HepG2 (cell line): ENCODE results near the gene PCGF2. TPM values are rescaled to one million over a fixed set of nuclear protein-coding genes. Genes with fewer than 3 reads are reported as not detected.

Experiments used
- GTF2F1 ChIP-seq: fragments of 150-350 bp; IDR thresholded peaks from 2 replicates; pipeline ENCODE4 v1.6.1; 2014; ENCODE audit warnings: low read length
- RXRA ChIP-seq: sonication (generic); formaldehyde crosslinking; IDR thresholded peaks from 2 replicates; pipeline ENCODE4 v1.5.1; 2020; ENCODE audit warnings: missing genetic modification reagents
- SIN3A ChIP-seq: IDR thresholded peaks from 2 replicates; pipeline ENCODE4 v1.6.1; 2011; ENCODE audit warnings: low read depth, mild to moderate bottlenecking, control low read depth, low read length, borderline replicate concordance
- THAP11 ChIP-seq: IDR thresholded peaks from 2 replicates; pipeline ENCODE4 v1.6.1; 2016; ENCODE audit warnings: missing biosample characterization, missing genetic modification reagents
- ZBTB42 ChIP-seq: sonication (generic); formaldehyde crosslinking; IDR thresholded peaks from 2 replicates; pipeline ENCODE4 v1.5.0; 2020; ENCODE audit warnings: mild to moderate bottlenecking, missing genetic modification reagents
- polyA plus RNA-seq, 8 experiments: library from polyadenylated mRNA; depleted of rRNA in 3 of 8; stranded (reverse) in 7 of 8; unstranded in 1 of 8; fragments of >200 nt; fragmentation: Illumina TruSeq in 4 of 8; extraction: Trizol in 4 of 8; gene quantifications; 2 replicates each; pipeline versions ENCODE4 v1.2.1 to v1.2.3, GENCODE V29; 2011 to 2016; ENCODE audit warnings: low read depth in 4 of 8, missing spikeins in 1 of 8, mixed read lengths in 1 of 8; ENCODE audit not compliant: insufficient read depth in 1 of 8
- total RNA-seq, 5 experiments: library from RNA; depleted of rRNA; stranded (reverse); fragments of >200 nt; fragmentation: Illumina TruSeq; extraction: Trizol; gene quantifications; 2 replicates each; pipeline ENCODE4 v1.2.3, GENCODE V29; 2016; ENCODE audit warnings: low read depth in 1 of 5
- TF ChIP-seq, protein P1 (sequence below): sonication (generic); formaldehyde crosslinking; IDR thresholded peaks from 2 replicates; pipeline ENCODE4 v1.5.0; 2020; ENCODE audit warnings: mild to moderate bottlenecking, missing genetic modification reagents
- TF ChIP-seq, protein P2 (sequence below): sonication (generic); formaldehyde crosslinking; IDR thresholded peaks from 2 replicates; pipeline ENCODE4 v1.8.1; 2023; ENCODE audit warnings: mild to moderate bottlenecking, missing genetic modification reagents
- TF ChIP-seq, protein P3 (sequence below): sonication (generic); formaldehyde crosslinking; IDR thresholded peaks from 2 replicates; pipeline ENCODE4 v1.8.1; 2023; ENCODE audit warnings: mild to moderate bottlenecking, moderate library complexity, missing genetic modification reagents
- TF ChIP-seq, protein P4 (sequence below): sonication (generic); formaldehyde crosslinking; conservative IDR thresholded peaks from 2 replicates; pipeline ENCODE4 v1.4.0; 2020; ENCODE audit warnings: missing genetic modification reagents
- TF ChIP-seq, protein P5 (sequence below): sonication (generic); formaldehyde crosslinking; IDR thresholded peaks from 2 replicates; pipeline ENCODE4 v1.5.0; 2020; ENCODE audit warnings: missing genetic modification reagents
- TF ChIP-seq, protein P6 (sequence below): sonication (generic); formaldehyde crosslinking; IDR thresholded peaks from 2 replicates; pipeline ENCODE4 v1.4.0; 2020; ENCODE audit warnings: missing genetic modification reagents
- TF ChIP-seq, protein P7 (sequence below): sonication (generic); formaldehyde crosslinking; IDR thresholded peaks from 2 replicates; pipeline ENCODE4 v1.4.0; 2020; ENCODE audit warnings: missing genetic modification reagents
- TF ChIP-seq, protein P8 (sequence below): sonication (generic); formaldehyde crosslinking; IDR thresholded peaks from 2 replicates; pipeline ENCODE4 v1.5.1; 2020; ENCODE audit warnings: mild to moderate bottlenecking, missing genetic modification reagents, moderate library complexity
- TF ChIP-seq, protein P9 (sequence below): sonication (generic); formaldehyde crosslinking; conservative IDR thresholded peaks from 2 replicates; pipeline ENCODE4 v1.8.0; 2022; ENCODE audit warnings: missing genetic modification reagents

The PCGF2 gene
- total and polyA plus RNA-seq, 2 of the 13 experiments (the other 11 are each of a cell fraction or from before 2014, with no cell fraction given) = 11.6 to 29.4 TPM

DNA sequence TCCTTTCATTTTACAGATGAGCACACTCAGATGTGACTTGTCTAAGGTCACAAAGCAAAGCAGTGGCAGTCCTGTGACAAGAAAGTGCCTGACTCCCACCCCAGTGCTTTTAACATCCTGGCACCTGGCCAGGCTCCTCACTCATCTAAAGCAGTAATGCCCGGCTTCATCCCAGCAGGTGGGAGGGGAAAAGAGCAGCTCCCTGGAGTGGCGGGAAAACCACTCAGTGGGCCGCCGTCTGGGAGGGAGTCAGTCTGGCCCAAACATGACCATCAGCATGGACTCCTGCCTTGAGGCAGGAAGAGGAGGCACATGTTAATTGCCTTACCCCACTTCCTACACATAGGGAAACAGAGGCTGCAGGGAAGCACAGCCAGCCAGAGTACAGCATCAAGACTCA is 2.6 kb downstream of the PCGF2 start (continued):
- TF ChIP-seq, protein P1, sequence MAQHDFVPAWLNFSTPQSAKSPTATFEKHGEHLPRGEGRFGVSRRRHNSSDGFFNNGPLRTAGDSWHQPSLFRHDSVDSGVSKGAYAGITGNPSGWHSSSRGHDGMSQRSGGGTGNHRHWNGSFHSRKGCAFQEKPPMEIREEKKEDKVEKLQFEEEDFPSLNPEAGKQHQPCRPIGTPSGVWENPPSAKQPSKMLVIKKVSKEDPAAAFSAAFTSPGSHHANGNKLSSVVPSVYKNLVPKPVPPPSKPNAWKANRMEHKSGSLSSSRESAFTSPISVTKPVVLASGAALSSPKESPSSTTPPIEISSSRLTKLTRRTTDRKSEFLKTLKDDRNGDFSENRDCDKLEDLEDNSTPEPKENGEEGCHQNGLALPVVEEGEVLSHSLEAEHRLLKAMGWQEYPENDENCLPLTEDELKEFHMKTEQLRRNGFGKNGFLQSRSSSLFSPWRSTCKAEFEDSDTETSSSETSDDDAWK (CRISPR knock-in tag) = no peak
- TF ChIP-seq, protein P2, sequence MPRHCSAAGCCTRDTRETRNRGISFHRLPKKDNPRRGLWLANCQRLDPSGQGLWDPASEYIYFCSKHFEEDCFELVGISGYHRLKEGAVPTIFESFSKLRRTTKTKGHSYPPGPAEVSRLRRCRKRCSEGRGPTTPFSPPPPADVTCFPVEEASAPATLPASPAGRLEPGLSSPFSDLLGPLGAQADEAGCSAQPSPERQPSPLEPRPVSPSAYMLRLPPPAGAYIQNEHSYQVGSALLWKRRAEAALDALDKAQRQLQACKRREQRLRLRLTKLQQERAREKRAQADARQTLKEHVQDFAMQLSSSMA (CRISPR knock-in tag) = no peak
- TF ChIP-seq, protein P3, sequence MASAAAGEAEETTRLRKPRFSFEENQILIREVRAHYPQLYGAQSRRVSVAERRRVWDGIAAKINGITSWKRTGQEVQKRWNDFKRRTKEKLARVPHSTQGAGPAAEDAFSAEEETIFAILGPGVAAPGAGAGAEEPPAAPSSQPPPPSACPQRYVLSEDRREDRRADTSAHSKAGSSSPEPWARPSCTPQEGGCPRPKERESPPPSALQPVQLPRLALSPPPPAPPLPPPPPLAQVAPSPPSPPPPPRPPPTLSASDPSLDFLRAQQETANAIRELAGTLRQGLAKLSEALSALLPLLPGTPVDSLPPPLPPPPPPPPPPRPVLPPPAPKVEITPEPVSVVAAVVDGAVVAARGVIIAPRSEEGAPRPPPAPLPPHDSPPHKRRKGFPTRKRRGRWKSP (CRISPR knock-in tag) = 0 out of 2 replicates have a peak, but pooled peaks have one; percentile 13
- TF ChIP-seq GTF2F1 (no peak), THAP11 (CRISPR knock-in tag) (no peak), SIN3A (peak; percentile 34; the same call in 1 of the 2 replicates), RXRA (peak; percentile 37; the same call in 1 of the 2 replicates), ZBTB42 (CRISPR knock-in tag) (no peak)
- TF ChIP-seq, protein P4, sequence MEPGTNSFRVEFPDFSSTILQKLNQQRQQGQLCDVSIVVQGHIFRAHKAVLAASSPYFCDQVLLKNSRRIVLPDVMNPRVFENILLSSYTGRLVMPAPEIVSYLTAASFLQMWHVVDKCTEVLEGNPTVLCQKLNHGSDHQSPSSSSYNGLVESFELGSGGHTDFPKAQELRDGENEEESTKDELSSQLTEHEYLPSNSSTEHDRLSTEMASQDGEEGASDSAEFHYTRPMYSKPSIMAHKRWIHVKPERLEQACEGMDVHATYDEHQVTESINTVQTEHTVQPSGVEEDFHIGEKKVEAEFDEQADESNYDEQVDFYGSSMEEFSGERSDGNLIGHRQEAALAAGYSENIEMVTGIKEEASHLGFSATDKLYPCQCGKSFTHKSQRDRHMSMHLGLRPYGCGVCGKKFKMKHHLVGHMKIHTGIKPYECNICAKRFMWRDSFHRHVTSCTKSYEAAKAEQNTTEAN = 0 out of 2 replicates have a peak, but pooled peaks have one; percentile 41
- TF ChIP-seq, protein P5, sequence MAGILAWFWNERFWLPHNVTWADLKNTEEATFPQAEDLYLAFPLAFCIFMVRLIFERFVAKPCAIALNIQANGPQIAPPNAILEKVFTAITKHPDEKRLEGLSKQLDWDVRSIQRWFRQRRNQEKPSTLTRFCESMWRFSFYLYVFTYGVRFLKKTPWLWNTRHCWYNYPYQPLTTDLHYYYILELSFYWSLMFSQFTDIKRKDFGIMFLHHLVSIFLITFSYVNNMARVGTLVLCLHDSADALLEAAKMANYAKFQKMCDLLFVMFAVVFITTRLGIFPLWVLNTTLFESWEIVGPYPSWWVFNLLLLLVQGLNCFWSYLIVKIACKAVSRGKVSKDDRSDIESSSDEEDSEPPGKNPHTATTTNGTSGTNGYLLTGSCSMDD (CRISPR knock-in tag) = no peak
- TF ChIP-seq, protein P6, sequence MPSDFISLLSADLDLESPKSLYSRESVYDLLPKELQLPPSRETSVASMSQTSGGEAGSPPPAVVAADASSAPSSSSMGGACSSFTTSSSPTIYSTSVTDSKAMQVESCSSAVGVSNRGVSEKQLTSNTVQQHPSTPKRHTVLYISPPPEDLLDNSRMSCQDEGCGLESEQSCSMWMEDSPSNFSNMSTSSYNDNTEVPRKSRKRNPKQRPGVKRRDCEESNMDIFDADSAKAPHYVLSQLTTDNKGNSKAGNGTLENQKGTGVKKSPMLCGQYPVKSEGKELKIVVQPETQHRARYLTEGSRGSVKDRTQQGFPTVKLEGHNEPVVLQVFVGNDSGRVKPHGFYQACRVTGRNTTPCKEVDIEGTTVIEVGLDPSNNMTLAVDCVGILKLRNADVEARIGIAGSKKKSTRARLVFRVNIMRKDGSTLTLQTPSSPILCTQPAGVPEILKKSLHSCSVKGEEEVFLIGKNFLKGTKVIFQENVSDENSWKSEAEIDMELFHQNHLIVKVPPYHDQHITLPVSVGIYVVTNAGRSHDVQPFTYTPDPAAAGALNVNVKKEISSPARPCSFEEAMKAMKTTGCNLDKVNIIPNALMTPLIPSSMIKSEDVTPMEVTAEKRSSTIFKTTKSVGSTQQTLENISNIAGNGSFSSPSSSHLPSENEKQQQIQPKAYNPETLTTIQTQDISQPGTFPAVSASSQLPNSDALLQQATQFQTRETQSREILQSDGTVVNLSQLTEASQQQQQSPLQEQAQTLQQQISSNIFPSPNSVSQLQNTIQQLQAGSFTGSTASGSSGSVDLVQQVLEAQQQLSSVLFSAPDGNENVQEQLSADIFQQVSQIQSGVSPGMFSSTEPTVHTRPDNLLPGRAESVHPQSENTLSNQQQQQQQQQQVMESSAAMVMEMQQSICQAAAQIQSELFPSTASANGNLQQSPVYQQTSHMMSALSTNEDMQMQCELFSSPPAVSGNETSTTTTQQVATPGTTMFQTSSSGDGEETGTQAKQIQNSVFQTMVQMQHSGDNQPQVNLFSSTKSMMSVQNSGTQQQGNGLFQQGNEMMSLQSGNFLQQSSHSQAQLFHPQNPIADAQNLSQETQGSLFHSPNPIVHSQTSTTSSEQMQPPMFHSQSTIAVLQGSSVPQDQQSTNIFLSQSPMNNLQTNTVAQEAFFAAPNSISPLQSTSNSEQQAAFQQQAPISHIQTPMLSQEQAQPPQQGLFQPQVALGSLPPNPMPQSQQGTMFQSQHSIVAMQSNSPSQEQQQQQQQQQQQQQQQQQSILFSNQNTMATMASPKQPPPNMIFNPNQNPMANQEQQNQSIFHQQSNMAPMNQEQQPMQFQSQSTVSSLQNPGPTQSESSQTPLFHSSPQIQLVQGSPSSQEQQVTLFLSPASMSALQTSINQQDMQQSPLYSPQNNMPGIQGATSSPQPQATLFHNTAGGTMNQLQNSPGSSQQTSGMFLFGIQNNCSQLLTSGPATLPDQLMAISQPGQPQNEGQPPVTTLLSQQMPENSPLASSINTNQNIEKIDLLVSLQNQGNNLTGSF (CRISPR knock-in tag) = 0 out of 2 replicates have a peak, but pooled peaks have one; percentile 45
- TF ChIP-seq, protein P7, sequence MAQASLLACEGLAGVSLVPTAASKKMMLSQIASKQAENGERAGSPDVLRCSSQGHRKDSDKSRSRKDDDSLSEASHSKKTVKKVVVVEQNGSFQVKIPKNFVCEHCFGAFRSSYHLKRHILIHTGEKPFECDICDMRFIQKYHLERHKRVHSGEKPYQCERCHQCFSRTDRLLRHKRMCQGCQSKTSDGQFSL (CRISPR knock-in tag) = 0 out of 2 replicates have a peak, but pooled peaks have one; percentile 18
- TF ChIP-seq, protein P8, sequence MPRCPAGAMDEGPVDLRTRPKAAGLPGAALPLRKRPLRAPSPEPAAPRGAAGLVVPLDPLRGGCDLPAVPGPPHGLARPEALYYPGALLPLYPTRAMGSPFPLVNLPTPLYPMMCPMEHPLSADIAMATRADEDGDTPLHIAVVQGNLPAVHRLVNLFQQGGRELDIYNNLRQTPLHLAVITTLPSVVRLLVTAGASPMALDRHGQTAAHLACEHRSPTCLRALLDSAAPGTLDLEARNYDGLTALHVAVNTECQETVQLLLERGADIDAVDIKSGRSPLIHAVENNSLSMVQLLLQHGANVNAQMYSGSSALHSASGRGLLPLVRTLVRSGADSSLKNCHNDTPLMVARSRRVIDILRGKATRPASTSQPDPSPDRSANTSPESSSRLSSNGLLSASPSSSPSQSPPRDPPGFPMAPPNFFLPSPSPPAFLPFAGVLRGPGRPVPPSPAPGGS (CRISPR knock-in tag) = no peak
- TF ChIP-seq, protein P9, sequence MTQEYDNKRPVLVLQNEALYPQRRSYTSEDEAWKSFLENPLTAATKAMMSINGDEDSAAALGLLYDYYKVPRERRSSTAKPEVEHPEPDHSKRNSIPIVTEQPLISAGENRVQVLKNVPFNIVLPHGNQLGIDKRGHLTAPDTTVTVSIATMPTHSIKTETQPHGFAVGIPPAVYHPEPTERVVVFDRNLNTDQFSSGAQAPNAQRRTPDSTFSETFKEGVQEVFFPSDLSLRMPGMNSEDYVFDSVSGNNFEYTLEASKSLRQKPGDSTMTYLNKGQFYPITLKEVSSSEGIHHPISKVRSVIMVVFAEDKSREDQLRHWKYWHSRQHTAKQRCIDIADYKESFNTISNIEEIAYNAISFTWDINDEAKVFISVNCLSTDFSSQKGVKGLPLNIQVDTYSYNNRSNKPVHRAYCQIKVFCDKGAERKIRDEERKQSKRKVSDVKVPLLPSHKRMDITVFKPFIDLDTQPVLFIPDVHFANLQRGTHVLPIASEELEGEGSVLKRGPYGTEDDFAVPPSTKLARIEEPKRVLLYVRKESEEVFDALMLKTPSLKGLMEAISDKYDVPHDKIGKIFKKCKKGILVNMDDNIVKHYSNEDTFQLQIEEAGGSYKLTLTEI = no peak
